IPS-20b (cell line): ENCODE data around the gene OR2F1.
A peak's percentile ranks its signal among the peaks of the same experiment; 100 is the strongest.

Experiments used
- H3K27ac ChIP-seq: one replicate; pipeline ENCODE4 v1.5.1; 2013; ENCODE audit warnings: low read length
- H3K27me3 ChIP-seq: 2 replicates; pipeline ENCODE4 v1.6.1; 2013; ENCODE audit warnings: mild to moderate bottlenecking, low read length, inconsistent platforms; ENCODE audit not compliant: insufficient read depth
- H3K36me3 ChIP-seq: 2 replicates; pipeline ENCODE4 v1.6.1; 2013; ENCODE audit warnings: low read depth, mild to moderate bottlenecking, inconsistent platforms, low read length, moderate library complexity; ENCODE audit not compliant: insufficient read depth
- H3K4me1 ChIP-seq: 2 replicates; pipeline ENCODE4 v1.6.1; 2013; ENCODE audit warnings: mild to moderate bottlenecking, control low read depth, inconsistent platforms, low read length, moderate library complexity; ENCODE audit not compliant: insufficient read depth
- H3K4me3 ChIP-seq: 2 replicates; pipeline ENCODE4 v1.5.1; 2013; ENCODE audit warnings: mild to moderate bottlenecking, low read length, inconsistent platforms
- H3K9ac ChIP-seq: 2 replicates; pipeline ENCODE4 v1.6.1; 2013; ENCODE audit warnings: low read depth, mild to moderate bottlenecking, inconsistent platforms, low read length, moderate library complexity
- H3K9me3 ChIP-seq: 2 replicates; pipeline ENCODE4 v1.6.1; 2013; ENCODE audit warnings: mild to moderate bottlenecking, low read depth, low read length, inconsistent platforms; ENCODE audit not compliant: insufficient read depth

OR2F1 gene

GRCh38 chr7:143954544-143954943, at the start of gene OR2F1:
OR2F1 (plus strand) TSS chr7:143954844; CDS start chr7:143959971, 5,127 bp downstream.
- Histone ChIP-seq H3K36me3 (no peaks in the 10 kb centered on the region), H3K4me1 (peaks cover 10% of the 10 kb centered on the region; the same call in 1 of the 2 replicates), H3K27ac (no peak within 1 kb of the TSS), H3K27me3 (no peaks in the 10 kb centered on the region), H3K4me3 (no peak within 1 kb of the TSS), H3K9me3 (no peaks in the 10 kb centered on the region), H3K9ac (no peak within 1 kb of the TSS)

- Histone ChIP-seq H3K4me1 (peaks cover 34% of the 10 kb centered on the region), H3K27me3 (no peaks in the 10 kb centered on the region), H3K36me3 (no peaks in the 10 kb centered on the region), H3K27ac (no peak overlapping the region), H3K9me3 (no peaks in the 10 kb centered on the region), H3K9ac (no peak overlapping the region), H3K4me3 (no peak overlapping the region)
Observed at GRCh38 chr7:143905509-143905908, 49.1 kb upstream of the OR2F1 start.

- no peaks in the 10 kb centered on the region for H3K27me3 ChIP-seq
- H3K9ac ChIP-seq = no peak overlapping the region; the same call in 1 of the 2 replicates
- no peaks in the 10 kb centered on the region for H3K36me3 ChIP-seq
- peaks cover 31% of the 10 kb centered on the region for H3K4me1 ChIP-seq
- H3K4me3 ChIP-seq = peak overlapping the region; percentile 33; the same call in 1 of the 2 replicates
- no peak overlapping the region for H3K27ac ChIP-seq
- no peaks in the 10 kb centered on the region for H3K9me3 ChIP-seq
Observed at GRCh38 chr7:143906151-143906550, 48.5 kb upstream of the OR2F1 start.

GRCh38 chr7:143906895-143907294, 47.7 kb upstream of the OR2F1 start:
- H3K36me3 ChIP-seq = no peaks in the 10 kb centered on the region
- no peaks in the 10 kb centered on the region for H3K9me3 ChIP-seq
- peaks cover 31% of the 10 kb centered on the region for H3K4me1 ChIP-seq
- H3K27ac ChIP-seq = no peak overlapping the region
- no peaks in the 10 kb centered on the region for H3K27me3 ChIP-seq
- H3K4me3 ChIP-seq = peak overlapping the region; percentile 33; the same call in 1 of the 2 replicates
- H3K9ac ChIP-seq = no peak overlapping the region; the same call in 1 of the 2 replicates

- Histone ChIP-seq H3K36me3 (no peaks in the 10 kb centered on the region), H3K27me3 (no peaks in the 10 kb centered on the region), H3K4me3 (no peak overlapping the region), H3K9me3 (no peaks in the 10 kb centered on the region), H3K27ac (no peak overlapping the region), H3K4me1 (peaks cover 26% of the 10 kb centered on the region), H3K9ac (no peak overlapping the region)
Observed at GRCh38 chr7:143908120-143908519, 46.5 kb upstream of the OR2F1 start.

DNA sequence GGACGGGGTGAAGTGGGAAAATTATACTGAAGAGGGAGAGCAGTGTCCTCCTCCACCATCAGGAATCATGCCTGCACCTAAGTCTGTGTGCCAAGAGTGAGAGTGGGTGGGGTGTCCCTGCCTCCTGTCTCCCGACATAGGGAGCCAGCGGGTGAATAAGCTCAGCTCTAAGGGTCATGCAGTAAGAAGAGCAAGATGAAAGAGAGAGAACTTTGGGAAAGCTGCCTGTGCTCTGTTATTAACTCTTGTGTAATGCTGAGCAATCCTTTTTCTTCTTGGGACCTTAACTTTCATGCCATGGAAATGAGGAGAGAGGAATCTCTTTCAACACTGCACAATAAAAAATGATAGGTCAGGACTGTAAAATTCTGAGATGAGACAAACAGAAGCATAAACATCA, 44.8 kb upstream of the OR2F1 start:
- Histone ChIP-seq H3K36me3 (no peaks in the 10 kb centered on the region), H3K9me3 (no peaks in the 10 kb centered on the region), H3K9ac (no peak overlapping the region), H3K27ac (no peak overlapping the region), H3K4me1 (peaks cover 22% of the 10 kb centered on the region), H3K27me3 (no peaks in the 10 kb centered on the region), H3K4me3 (no peak overlapping the region)

GRCh38 chr7:143910473-143911248, 44.0 kb upstream of the OR2F1 start:
- no peak overlapping the region for H3K4me3 ChIP-seq
- H3K9me3 ChIP-seq = no peaks in the 10 kb centered on the region
- no peak overlapping the region for H3K27ac ChIP-seq
- no peak overlapping the region for H3K9ac ChIP-seq
- H3K27me3 ChIP-seq = no peaks in the 10 kb centered on the region
- peaks cover 16% of the 10 kb centered on the region for H3K4me1 ChIP-seq
- no peaks in the 10 kb centered on the region for H3K36me3 ChIP-seq

- H3K9ac ChIP-seq = no peak overlapping the region
- no peak overlapping the region for H3K4me3 ChIP-seq
- H3K4me1 ChIP-seq = no peaks in the 10 kb centered on the region
- no peaks in the 10 kb centered on the region for H3K27me3 ChIP-seq
- H3K36me3 ChIP-seq = no peaks in the 10 kb centered on the region
- no peak overlapping the region for H3K27ac ChIP-seq
- no peaks in the 10 kb centered on the region for H3K9me3 ChIP-seq
Observed at GRCh38 chr7:143913945-143914615, 40.6 kb upstream of the OR2F1 start.

GRCh38 chr7:143914938-143915652, 39.5 kb upstream of the OR2F1 start:
- H3K9me3 ChIP-seq = no peaks in the 10 kb centered on the region
- no peaks in the 10 kb centered on the region for H3K36me3 ChIP-seq
- H3K4me1 ChIP-seq = no peaks in the 10 kb centered on the region
- no peak overlapping the region for H3K9ac ChIP-seq
- H3K27ac ChIP-seq = no peak overlapping the region
- H3K4me3 ChIP-seq = no peak overlapping the region
- H3K27me3 ChIP-seq = no peaks in the 10 kb centered on the region

- Histone ChIP-seq H3K36me3 (no peaks in the 10 kb centered on the region), H3K27ac (no peak overlapping the region)
Observed at GRCh38 chr7:143924851-143925250, 29.8 kb upstream of the OR2F1 start.

DNA sequence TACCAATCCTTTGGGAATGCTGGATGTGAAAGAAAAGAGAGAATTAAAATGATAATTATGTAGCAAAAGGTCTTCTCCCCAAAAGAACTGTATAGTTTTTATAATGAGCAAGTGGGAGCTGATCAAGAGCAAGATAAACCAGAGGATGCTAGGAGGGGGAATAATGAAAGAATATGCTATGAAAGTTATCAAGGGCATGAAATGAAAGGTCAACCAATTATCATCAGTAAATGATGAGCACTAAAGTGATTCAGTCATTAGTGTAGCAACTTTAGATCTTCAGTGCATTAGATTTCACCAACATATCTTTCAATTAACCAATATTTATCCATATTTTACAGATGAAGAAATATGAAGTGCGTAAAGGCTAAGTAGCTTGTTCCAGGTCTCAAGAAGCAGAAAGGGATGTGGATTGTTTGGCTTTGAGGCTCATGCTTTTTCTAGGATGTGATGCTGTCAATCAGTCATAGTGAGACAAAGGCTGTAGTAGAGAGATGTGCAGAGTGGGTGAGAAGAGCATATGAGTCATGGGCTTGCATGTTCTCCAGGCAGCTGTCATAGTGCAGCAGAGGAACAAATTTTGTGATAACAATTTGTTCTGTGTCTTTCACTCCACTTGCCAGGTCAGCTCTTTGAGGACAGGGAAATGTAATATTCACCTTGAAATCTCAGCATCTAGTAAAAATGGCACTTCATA, 25.3 kb upstream of the OR2F1 start:
- Histone ChIP-seq H3K9me3 (no peaks in the 10 kb centered on the region), H3K4me3 (no peak overlapping the region), H3K27me3 (no peaks in the 10 kb centered on the region), H3K27ac (no peak overlapping the region), H3K36me3 (no peaks in the 10 kb centered on the region), H3K4me1 (no peaks in the 10 kb centered on the region), H3K9ac (no peak overlapping the region)

More at GRCh38 chr7:143924851-143925250, 29.8 kb upstream of the OR2F1 start:
- H3K9ac ChIP-seq = no peak overlapping the region
- no peaks in the 10 kb centered on the region for H3K4me1 ChIP-seq
- no peaks in the 10 kb centered on the region for H3K9me3 ChIP-seq
- no peaks in the 10 kb centered on the region for H3K27me3 ChIP-seq
- H3K4me3 ChIP-seq = no peak overlapping the region
